Fibroblast of skin of abdomen (primary cell): ENCODE results near the gene ESPL1. TPM values are rescaled to one million over a fixed set of nuclear protein-coding genes. Genes with fewer than 3 reads are reported as not detected.
A peak's percentile ranks its signal among the peaks of the same experiment; 100 is the strongest.

Source experiments
- DNase-seq: peaks from one replicate; pipeline ENCODE4 v3.0.0-alpha.2; 2013
- polyA plus RNA-seq, 2 experiments: library from polyadenylated mRNA; unstranded; fragments of 120-200 nt; gene quantifications; one replicate each; pipeline ENCODE4 v1.2.1, GENCODE V29; 2013; ENCODE audit not compliant: insufficient read length in 2 of 2

ESPL1 gene
- 7.4 TPM for polyA plus RNA-seq (2013, experiment 1 of 2; ENCODE audit: insufficient read length)
- polyA plus RNA-seq (2013, experiment 2 of 2; ENCODE audit: insufficient read length): 7.1 TPM

GRCh38 chr12:53267999-53268629 is at the start of gene ESPL1:
Gene ESPL1, plus strand, starts transcription at chr12:53268299. Its CDS starts 468 bp downstream, at chr12:53268767.
- peak; percentile 73 for DNase-seq

- DNase-seq: no peak
Observed at GRCh38 chr12:53218551-53219291, 49.4 kb upstream of the ESPL1 start.

DNA sequence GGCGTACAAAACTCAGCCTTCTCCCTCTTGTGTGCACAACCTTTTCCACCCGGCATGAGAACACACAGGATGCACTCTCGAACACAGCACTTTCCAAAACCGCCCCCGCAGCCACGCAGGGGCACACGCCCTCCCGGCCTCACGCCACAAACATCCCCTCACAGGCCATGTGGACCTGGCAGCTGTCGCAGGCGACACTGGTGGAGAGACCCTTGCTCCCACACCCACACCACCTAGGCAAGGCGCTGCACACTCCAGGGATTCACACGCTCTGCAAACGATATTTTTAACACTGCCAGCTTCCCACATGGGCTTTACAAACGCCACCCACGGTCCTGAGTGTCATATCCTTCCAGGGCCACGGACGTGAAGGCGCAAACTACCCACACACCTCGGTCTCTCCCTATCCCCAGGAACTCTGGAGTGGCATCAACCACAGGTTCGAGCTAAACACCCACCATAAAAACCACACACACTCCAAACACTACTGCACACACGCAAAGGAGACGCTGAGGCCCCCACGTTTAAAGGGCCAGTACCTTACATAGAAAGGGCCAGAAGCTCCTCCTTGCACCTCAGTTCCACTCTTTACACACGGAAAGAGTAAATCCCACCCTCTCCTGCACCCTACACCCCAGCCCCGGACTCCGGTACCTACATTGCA is 48.7 kb upstream of the ESPL1 start:
- no peak for DNase-seq

- peak; percentile 77 for DNase-seq
Observed at GRCh38 chr12:53219956-53220693, 48.0 kb upstream of the ESPL1 start.

DNA sequence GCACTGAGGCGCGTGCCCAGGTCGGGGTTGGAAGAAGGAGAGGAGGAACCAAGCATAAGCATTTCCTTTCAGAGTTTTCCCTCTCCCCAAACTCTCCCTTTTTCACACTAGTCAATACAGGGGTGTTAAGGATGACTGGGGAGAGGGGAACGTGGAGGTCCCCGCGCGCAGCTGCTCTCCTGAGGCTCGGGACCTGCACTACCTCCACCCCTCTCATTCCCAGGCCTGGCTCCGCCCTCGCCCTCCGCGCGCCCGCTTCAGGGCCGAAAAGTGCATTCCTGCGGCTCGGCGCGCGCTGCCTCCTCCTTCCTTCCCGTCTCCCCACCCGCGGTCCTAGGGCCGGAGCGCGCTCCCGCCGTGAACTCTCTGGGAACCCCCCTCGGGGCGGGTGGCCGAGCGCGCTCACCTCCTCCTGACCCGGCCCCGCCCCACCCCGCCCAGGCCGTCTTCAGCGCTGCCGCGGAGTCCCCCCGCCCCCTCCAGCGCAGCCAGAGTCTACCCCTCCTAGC is 47.4 kb upstream of the ESPL1 start:
- DNase-seq: peak; percentile 96

DNA sequence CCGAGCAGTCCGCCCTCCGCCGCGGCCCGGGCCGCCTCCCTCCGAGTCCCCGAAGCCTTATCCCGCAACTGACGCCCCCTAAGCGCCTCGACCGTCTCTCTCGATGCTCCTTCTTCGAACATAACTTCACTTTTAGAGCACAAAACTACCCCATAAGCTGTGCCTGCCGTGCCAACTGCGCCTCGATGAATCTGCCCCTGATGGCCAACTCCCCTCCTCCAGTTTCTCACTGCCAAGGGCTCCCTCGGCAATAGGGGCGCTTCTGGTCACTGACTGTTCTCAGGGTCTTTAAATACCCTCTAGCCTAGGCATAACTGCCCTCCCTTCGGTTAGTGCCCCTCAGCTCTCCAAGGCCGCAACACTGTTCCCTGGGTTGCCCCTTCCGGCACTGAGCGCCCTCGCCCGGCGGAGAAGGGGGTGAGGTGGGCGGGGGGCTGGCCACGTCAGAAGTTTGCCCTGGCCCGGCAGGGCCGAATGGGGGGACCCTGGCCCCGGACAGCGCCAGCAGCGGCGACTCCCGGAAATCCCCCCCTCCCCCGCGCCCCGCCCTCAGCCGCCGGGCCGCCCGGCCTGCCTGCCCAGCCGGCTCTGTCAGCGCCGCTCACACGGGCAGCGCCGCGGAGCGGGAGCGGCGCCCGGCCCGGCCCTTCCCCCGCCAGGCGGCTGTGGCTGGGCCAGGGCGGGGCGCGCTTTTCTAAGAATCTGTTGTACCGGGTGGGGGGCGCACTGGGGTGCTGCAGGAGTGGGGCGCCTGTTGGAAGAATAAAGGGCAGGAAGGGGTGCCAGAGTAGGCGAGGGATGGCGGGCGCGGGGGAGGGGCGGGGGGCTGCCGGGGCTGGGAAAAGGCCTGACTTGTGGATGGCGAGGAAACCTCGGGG is 46.7 kb upstream of the ESPL1 start:
- peak; percentile 68 for DNase-seq

DNA sequence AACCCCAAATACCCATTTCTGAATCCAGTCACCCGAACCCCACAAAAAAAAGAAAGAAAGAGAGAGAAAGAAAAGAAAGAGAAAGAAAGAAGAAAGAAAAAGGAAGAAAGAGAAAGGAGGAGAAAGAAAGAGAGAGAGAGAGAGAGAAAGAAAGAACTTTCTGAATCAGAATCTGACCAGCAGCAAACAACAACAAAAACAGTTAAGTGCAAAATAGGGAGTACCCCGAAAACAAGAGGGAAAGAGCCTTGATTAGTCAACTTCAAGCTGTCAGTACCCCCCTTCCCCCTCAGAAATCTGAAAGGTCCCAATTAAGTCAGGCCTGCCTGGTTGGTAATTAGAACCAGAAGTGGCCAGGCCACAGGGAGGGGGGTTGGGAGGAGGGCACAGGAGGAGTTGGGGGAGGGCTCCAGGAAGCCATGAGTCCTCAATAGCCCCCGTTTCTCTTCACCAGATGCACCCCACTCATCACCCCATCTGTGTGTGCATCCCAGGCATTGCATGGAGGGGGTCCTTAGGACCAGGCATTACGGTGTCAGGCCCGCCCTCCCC is 45.9 kb upstream of the ESPL1 start:
- DNase-seq: peak; percentile 84

DNA sequence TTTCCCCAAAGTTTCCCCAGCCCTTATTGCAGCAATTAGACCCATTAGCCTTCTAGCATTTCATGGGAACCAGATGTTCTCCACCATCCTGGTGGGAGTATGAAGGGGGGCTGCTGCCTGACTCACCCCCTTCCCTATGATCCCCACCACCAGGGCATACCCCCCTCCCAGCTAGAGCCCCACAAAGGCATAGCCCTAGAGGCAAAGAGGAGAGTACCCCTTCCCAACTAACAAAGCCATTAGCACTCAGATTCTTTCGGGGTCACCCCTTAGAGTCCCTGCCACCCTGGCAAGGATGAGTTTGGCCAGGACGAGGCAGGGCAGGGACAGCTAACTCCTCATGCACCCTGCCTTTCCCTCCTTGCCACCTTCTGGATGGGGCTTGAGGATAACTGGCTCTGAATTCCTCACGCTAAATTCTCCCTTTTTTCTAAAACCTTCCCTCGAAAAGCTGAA is 45.3 kb upstream of the ESPL1 start:
- no peak for DNase-seq

GRCh38 chr12:53223389-53224060 is 44.6 kb upstream of the ESPL1 start:
- DNase-seq: peak; percentile 84

- DNase-seq: peak; percentile 57
Observed at GRCh38 chr12:53224061-53224896, 43.8 kb upstream of the ESPL1 start.

GRCh38 chr12:53224897-53225634 is 43.0 kb upstream of the ESPL1 start:
- no peak for DNase-seq

- no peak for DNase-seq
Observed at GRCh38 chr12:53225635-53226424, 42.3 kb upstream of the ESPL1 start.

- no peak for DNase-seq
Observed at GRCh38 chr12:53226815-53227214, 41.3 kb upstream of the ESPL1 start.

DNA sequence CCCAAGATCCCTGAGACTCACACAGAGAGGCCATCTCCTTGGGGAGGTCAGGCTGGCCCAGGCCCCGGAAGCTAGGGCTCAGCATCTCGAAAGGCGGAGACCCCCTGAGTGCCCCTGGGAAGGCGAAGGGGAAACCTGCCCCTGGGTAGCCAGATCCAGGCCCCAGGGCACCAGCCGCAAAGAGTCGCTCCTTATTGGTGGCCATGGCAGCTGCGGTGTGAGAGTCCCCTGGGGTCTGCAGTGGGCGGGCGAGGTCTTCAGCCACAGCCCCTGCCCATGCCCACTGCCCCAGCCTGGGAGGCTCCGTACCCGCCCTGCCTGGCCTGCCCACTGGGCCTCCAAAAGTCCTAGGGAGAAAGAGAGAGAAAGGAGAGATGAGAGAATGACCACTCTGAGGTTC is 40.8 kb upstream of the ESPL1 start:
- no peak for DNase-seq

GRCh38 chr12:53227836-53228235 is 40.3 kb upstream of the ESPL1 start:
- DNase-seq: no peak

GRCh38 chr12:53229454-53229853 is 38.6 kb upstream of the ESPL1 start:
- no peak for DNase-seq

DNA sequence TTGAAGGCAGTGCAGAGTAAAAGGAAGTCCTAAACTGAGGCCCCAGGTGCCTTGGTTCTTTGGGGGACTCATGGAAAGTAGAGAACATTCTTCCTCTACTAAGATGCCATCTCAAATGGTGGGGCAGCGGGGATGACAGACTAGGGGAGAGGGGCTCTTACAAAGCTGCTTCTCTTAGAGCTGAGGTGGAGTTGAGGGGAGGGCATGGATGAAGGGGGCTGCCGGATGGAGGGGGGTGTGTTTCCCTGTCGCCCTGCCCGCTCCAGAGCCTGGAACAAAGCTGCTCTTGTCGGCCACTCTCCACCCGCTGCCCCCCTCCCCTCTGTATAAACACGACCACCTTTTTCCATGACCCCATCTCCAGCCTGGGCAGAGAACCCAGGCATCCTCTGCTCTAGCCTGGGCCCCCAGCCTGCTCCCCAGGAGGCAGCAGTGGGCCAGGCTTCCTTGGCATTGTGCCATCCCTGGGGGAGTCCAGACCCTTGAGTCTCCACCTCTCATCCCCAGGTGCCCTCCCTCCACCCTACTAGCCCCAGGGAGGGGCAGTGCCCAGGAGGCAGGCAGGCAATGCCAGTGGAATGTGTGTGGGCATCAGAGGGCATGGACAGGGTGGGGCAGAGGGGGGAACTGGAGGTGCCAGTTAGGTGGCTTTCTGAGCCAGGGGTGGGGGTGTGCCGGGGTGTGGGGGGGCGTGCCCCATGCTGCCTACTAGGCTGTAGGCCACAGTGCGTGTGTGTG is 37.8 kb upstream of the ESPL1 start:
- no peak for DNase-seq

- DNase-seq: no peak
Observed at GRCh38 chr12:53231671-53231920, 36.5 kb upstream of the ESPL1 start.
